HG03196 (cell line): ENCODE measurements around the gene SFXN2.
"Not testable (repeated sequence)": the region's sequence is repeated elsewhere in the genome, so short reads cannot be mapped to it uniquely, and the experiment has no call there.

ENCODE experiments used
- ATAC-seq: cut with Tn5 transposase; IDR thresholded peaks from one replicate; pipeline ENCODE4 v1.9.1; 2021; ENCODE audit not compliant: unreplicated experiment

Gene SFXN2

GRCh38 chr10:102752266-102752930 is 38.0 kb downstream of the SFXN2 start:
- ATAC-seq: no peak

GRCh38 chr10:102752934-102753664 is 38.7 kb downstream of the SFXN2 start:
- no peak for ATAC-seq

- ATAC-seq: no peak
Observed at GRCh38 chr10:102753718-102754117, 39.3 kb downstream of the SFXN2 start.

GRCh38 chr10:102757323-102757722 is 42.9 kb downstream of the SFXN2 start:
- ATAC-seq: no peak

GRCh38 chr10:102758240-102758932 is 44.0 kb downstream of the SFXN2 start:
- no peak for ATAC-seq

GRCh38 chr10:102758933-102759262 is 44.5 kb downstream of the SFXN2 start:
- not testable (repeated sequence) for ATAC-seq

GRCh38 chr10:102759497-102760210 is 45.2 kb downstream of the SFXN2 start:
- no peak for ATAC-seq

- ATAC-seq: no peak
Observed at GRCh38 chr10:102761981-102762380, 47.5 kb downstream of the SFXN2 start.

- no peak for ATAC-seq
Observed at GRCh38 chr10:102762401-102763015, 48.1 kb downstream of the SFXN2 start.

- no peak for ATAC-seq
Observed at GRCh38 chr10:102763037-102763607, 48.7 kb downstream of the SFXN2 start.

GRCh38 chr10:102764470-102765161 is 50.2 kb downstream of the SFXN2 start:
- no peak for ATAC-seq

- ATAC-seq: no peak
Observed at GRCh38 chr10:102765336-102765735, 50.9 kb downstream of the SFXN2 start.

GRCh38 chr10:102767428-102768160 is 53.2 kb downstream of the SFXN2 start:
- no peak for ATAC-seq

- ATAC-seq: no peak
Observed at GRCh38 chr10:102769375-102770107, 55.1 kb downstream of the SFXN2 start.

GRCh38 chr10:102770108-102770482 is 55.7 kb downstream of the SFXN2 start:
- ATAC-seq: no peak

- ATAC-seq: no peak
Observed at GRCh38 chr10:102770792-102771191, 56.4 kb downstream of the SFXN2 start.

- no peak for ATAC-seq
Observed at GRCh38 chr10:102773320-102773719, 58.9 kb downstream of the SFXN2 start.

GRCh38 chr10:102773986-102774385 is 59.5 kb downstream of the SFXN2 start:
- no peak for ATAC-seq
